Measurements from ENCODE around the gene ZNF416.
A peak's percentile ranks its signal among the peaks of the same experiment; 100 is the strongest.

The ZNF416 gene

GRCh38 chr19:57527136-57527881 is 51.4 kb downstream of the ZNF416 start, which contains the start of gene ZNF549:
Gene ZNF549, plus strand, starts transcription at chr19:57527356. Its CDS starts 218 bp downstream, at chr19:57527574.
- peak within 1 kb of the TSS; percentile 89 for H3K4me3 ChIP-seq (ENCODE audit: low read length)
- TF ChIP-seq ZNF274 (IDR thresholded peaks at IDR 0.05; ENCODE audit: low read depth, low read length) = no peak

All from GM08714 (cell line).